ENCODE results near the gene CHRM2. TPM values are rescaled to one million over a fixed set of nuclear protein-coding genes. Genes with fewer than 3 reads are reported as not detected.

CHRM2 gene
- total RNA-seq, 1 experiment from 2014 or later: 0.17 TPM

GRCh38 chr7:136878878-136879277 lies 10.4 kb downstream of the CHRM2 start:
- no TSS peak for BruUV-seq (replicated peaks)
- no peaks in the 10 kb centered on the region for H3K9me2 ChIP-seq (ENCODE audit: insufficient read depth)
- no peaks in the 10 kb centered on the region for H4K20me1 ChIP-seq (ENCODE audit: insufficient read depth)
- ChIA-PET CTCF (no interaction called here), POLR2A (ENCODE audit: unreplicated experiment) (no interaction called here)
- no peaks in the 10 kb centered on the region for H3K36me3 ChIP-seq (ENCODE audit: low read depth)
- H2AFZ ChIP-seq: no peak overlapping the region
- H3K4me2 ChIP-seq: no peak overlapping the region
- no peak overlapping the region for H3K4me3 ChIP-seq
- no peak overlapping the region for H3K27ac ChIP-seq
- intact Hi-C loops (cut with micrococcal nuclease; ENCODE audit: unreplicated experiment): loop anchor here (10.0 kb wide), 1 partner anchor 716 kb away; no protein-coding TSS in a partner anchor
- no peaks in the 10 kb centered on the region for H3K27me3 ChIP-seq (ENCODE audit: insufficient read depth, low read depth)
- no peaks in the 10 kb centered on the region for H3F3A ChIP-seq (ENCODE audit: insufficient read depth, low read depth)
- no peaks in the 10 kb centered on the region for H3K4me1 ChIP-seq (replicated peaks; ENCODE audit: insufficient read depth)
- DNase-seq: no peak
- no peaks in the 10 kb centered on the region for H3K79me2 ChIP-seq (ENCODE audit: low read depth)
- H3K9me3 ChIP-seq (ENCODE audit: insufficient read depth, low read depth): no peaks in the 10 kb centered on the region
- no peak for TF ChIP-seq EZH2 (IDR thresholded peaks at IDR 0.05; ENCODE audit: low read depth)
- TF ChIP-seq CTCF (conservative IDR thresholded peaks at IDR 0.05): no peak

- Histone ChIP-seq H3K4me3 (no peak overlapping the region), H2AFZ (no peak overlapping the region), H3K27me3 (ENCODE audit: insufficient read depth, low read depth) (no peaks in the 10 kb centered on the region), H3K79me2 (ENCODE audit: low read depth) (no peaks in the 10 kb centered on the region), H3K9me3 (ENCODE audit: insufficient read depth, low read depth) (no peaks in the 10 kb centered on the region), H3K4me1 (replicated peaks; ENCODE audit: insufficient read depth) (no peaks in the 10 kb centered on the region), H3K36me3 (ENCODE audit: low read depth) (no peaks in the 10 kb centered on the region), H3K4me2 (no peak overlapping the region), H3K9me2 (ENCODE audit: insufficient read depth) (no peaks in the 10 kb centered on the region), H3K27ac (no peak overlapping the region), H3F3A (ENCODE audit: insufficient read depth, low read depth) (no peaks in the 10 kb centered on the region), H4K20me1 (ENCODE audit: insufficient read depth) (no peaks in the 10 kb centered on the region)
- no peak for TF ChIP-seq CTCF (conservative IDR thresholded peaks at IDR 0.05)
- no peak for TF ChIP-seq EZH2 (IDR thresholded peaks at IDR 0.05; ENCODE audit: low read depth)
- CTCF ChIA-PET: no interaction called here
- POLR2A ChIA-PET (ENCODE audit: unreplicated experiment): no interaction called here
- intact Hi-C loops (cut with micrococcal nuclease; ENCODE audit: unreplicated experiment): no loop called here
- no TSS peak for BruUV-seq (replicated peaks)
- DNase-seq: no peak
These were observed 14.6 kb downstream of the CHRM2 start for GRCh38 chr7:136883046-136883445.

- H2AFZ ChIP-seq: no peak overlapping the region
- no peak overlapping the region for H3K4me2 ChIP-seq
- POLR2A ChIA-PET (ENCODE audit: unreplicated experiment): no interaction called here
- H3K4me3 ChIP-seq: no peak overlapping the region
- no peaks in the 10 kb centered on the region for H3F3A ChIP-seq (ENCODE audit: insufficient read depth, low read depth)
- BruUV-seq (replicated peaks): no TSS peak
- DNase-seq: no peak
- no peak overlapping the region for H3K27ac ChIP-seq
- no peaks in the 10 kb centered on the region for H3K27me3 ChIP-seq (ENCODE audit: insufficient read depth, low read depth)
- intact Hi-C loops (cut with micrococcal nuclease; ENCODE audit: unreplicated experiment): no loop called here
- H3K4me1 ChIP-seq (replicated peaks; ENCODE audit: insufficient read depth): no peaks in the 10 kb centered on the region
- no peaks in the 10 kb centered on the region for H3K36me3 ChIP-seq (ENCODE audit: low read depth)
- no peaks in the 10 kb centered on the region for H3K9me3 ChIP-seq (ENCODE audit: insufficient read depth, low read depth)
- CTCF ChIA-PET: no interaction called here
- TF ChIP-seq CTCF (conservative IDR thresholded peaks at IDR 0.05) (no peak), EZH2 (IDR thresholded peaks at IDR 0.05; ENCODE audit: low read depth) (no peak)
- H4K20me1 ChIP-seq (ENCODE audit: insufficient read depth): no peaks in the 10 kb centered on the region
- no peaks in the 10 kb centered on the region for H3K9me2 ChIP-seq (ENCODE audit: insufficient read depth)
- no peaks in the 10 kb centered on the region for H3K79me2 ChIP-seq (ENCODE audit: low read depth)
These were observed 16.0 kb downstream of the CHRM2 start for GRCh38 chr7:136884492-136884891.

All from PC-9 (cell line).